ENCODE data around the gene EFNA5. TPM values are rescaled to one million over a fixed set of nuclear protein-coding genes. Genes with fewer than 3 reads are reported as not detected.

EFNA5 gene
- total RNA-seq, 1 donor from 2014 or later = 10.2 TPM

GRCh38 chr5:107464876-107465275 lies 205.9 kb downstream of the EFNA5 start:
- Histone ChIP-seq H3K9me3 (no peaks in the 10 kb centered on the region), H3K36me3 (no peaks in the 10 kb centered on the region), H3K4me1 (peaks cover 9% of the 10 kb centered on the region), H3K4me3 (no peak overlapping the region), H3K27me3 (ENCODE audit: low read depth) (no peaks in the 10 kb centered on the region), H3K27ac (no peak overlapping the region)
- no peak for TF ChIP-seq CTCF (IDR thresholded peaks at IDR 0.05)
- ATAC-seq (no peak), DNase-seq (no peak)
- intact Hi-C loops (cut with DNase I) = no loop called here

- intact Hi-C loops (cut with DNase I) = no loop called here
- Histone ChIP-seq H3K9me3 (no peaks in the 10 kb centered on the region), H3K4me1 (peaks cover 5% of the 10 kb centered on the region), H3K27me3 (ENCODE audit: low read depth) (no peaks in the 10 kb centered on the region), H3K27ac (no peak overlapping the region), H3K36me3 (no peaks in the 10 kb centered on the region), H3K4me3 (no peak overlapping the region)
- DNase-seq = no peak
- no peak for ATAC-seq
- TF ChIP-seq CTCF (IDR thresholded peaks at IDR 0.05) = no peak
These were observed 206.3 kb downstream of the EFNA5 start for GRCh38 chr5:107464416-107464815.

GRCh38 chr5:107463731-107464130 lies 207.0 kb downstream of the EFNA5 start:
- intact Hi-C loops (cut with DNase I) = no loop called here
- no peak overlapping the region for H3K27ac ChIP-seq
- H3K27me3 ChIP-seq (ENCODE audit: low read depth) = no peaks in the 10 kb centered on the region
- ATAC-seq = no peak
- DNase-seq = no peak
- no peaks in the 10 kb centered on the region for H3K4me1 ChIP-seq
- no peaks in the 10 kb centered on the region for H3K9me3 ChIP-seq
- H3K4me3 ChIP-seq = no peak overlapping the region
- TF ChIP-seq CTCF (IDR thresholded peaks at IDR 0.05) = no peak
- H3K36me3 ChIP-seq = no peaks in the 10 kb centered on the region

GRCh38 chr5:107461770-107462169 lies 209.0 kb downstream of the EFNA5 start:
- H3K27me3 ChIP-seq (ENCODE audit: low read depth) = no peaks in the 10 kb centered on the region
- ATAC-seq (peak; percentile 29 to 45), DNase-seq (no peak)
- H3K27ac ChIP-seq = no peak overlapping the region
- H3K4me1 ChIP-seq = no peaks in the 10 kb centered on the region
- H3K36me3 ChIP-seq = no peaks in the 10 kb centered on the region
- H3K9me3 ChIP-seq = no peaks in the 10 kb centered on the region
- TF ChIP-seq CTCF (IDR thresholded peaks at IDR 0.05) = no peak
- intact Hi-C loops (cut with DNase I) = no loop called here
- no peak overlapping the region for H3K4me3 ChIP-seq

- intact Hi-C loops (cut with DNase I) = no loop called here
- no peak overlapping the region for H3K27ac ChIP-seq
- peaks cover 4% of the 10 kb centered on the region for H3K4me1 ChIP-seq
- ATAC-seq (no peak), DNase-seq (no peak)
- no peak for TF ChIP-seq CTCF (IDR thresholded peaks at IDR 0.05)
- H3K9me3 ChIP-seq = no peaks in the 10 kb centered on the region
- H3K36me3 ChIP-seq = no peaks in the 10 kb centered on the region
- no peaks in the 10 kb centered on the region for H3K27me3 ChIP-seq (ENCODE audit: low read depth)
- no peak overlapping the region for H3K4me3 ChIP-seq
These were observed 209.9 kb downstream of the EFNA5 start for GRCh38 chr5:107460789-107461188.

- Histone ChIP-seq H3K36me3 (no peaks in the 10 kb centered on the region), H3K27me3 (ENCODE audit: low read depth) (no peaks in the 10 kb centered on the region)
- no peak for ATAC-seq
These were observed 211.1 kb downstream of the EFNA5 start for GRCh38 chr5:107459605-107460004.

More at GRCh38 chr5:107459605-107460004, 211.1 kb downstream of the EFNA5 start:
- DNase-seq = no peak
- Histone ChIP-seq H3K27ac (no peak overlapping the region), H3K9me3 (no peaks in the 10 kb centered on the region), H3K4me1 (peaks cover 9% of the 10 kb centered on the region), H3K4me3 (no peak overlapping the region)
- TF ChIP-seq CTCF (IDR thresholded peaks at IDR 0.05) = no peak
- intact Hi-C loops (cut with DNase I) = no loop called here

All from lower lobe of right lung (tissue), 2 donors.